ENCODE results near the gene AGTPBP1.

The AGTPBP1 gene

DNA sequence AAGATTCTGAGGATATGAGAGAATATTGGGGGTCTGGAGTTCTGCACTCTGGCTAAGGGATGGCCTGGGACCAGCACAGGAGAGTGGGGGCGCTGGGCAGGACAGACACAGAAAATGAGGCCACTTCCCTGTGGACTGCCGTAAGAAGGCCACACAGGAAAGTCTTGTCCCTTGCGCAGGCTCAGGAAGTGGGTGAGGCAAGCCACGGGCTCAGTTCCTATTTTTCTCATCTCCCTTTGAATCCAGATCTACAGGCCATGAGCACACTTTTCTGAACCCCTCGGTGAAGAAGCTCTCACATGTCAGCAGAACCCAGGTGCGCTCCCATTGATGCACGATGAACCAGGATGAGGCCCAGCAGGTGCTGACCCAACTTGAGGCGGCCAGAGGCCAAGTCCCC lies 207.4 kb downstream of the AGTPBP1 start:
- DNase-seq = no peak

DNA sequence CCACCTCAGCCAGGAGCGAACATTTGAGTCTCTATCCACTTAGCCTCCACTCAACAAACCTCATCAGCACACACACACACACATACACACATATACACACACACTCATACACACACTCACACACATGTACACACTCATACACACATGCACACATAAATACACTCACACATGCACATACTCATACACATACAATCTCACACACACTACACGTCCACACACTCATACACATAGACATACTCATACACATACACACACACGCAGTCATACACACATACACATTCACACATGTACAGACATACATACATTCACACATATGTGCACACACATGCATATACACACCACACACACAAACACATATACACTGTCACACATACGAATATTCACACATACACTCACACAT lies 208.2 kb downstream of the AGTPBP1 start:
- DNase-seq = no peak

DNA sequence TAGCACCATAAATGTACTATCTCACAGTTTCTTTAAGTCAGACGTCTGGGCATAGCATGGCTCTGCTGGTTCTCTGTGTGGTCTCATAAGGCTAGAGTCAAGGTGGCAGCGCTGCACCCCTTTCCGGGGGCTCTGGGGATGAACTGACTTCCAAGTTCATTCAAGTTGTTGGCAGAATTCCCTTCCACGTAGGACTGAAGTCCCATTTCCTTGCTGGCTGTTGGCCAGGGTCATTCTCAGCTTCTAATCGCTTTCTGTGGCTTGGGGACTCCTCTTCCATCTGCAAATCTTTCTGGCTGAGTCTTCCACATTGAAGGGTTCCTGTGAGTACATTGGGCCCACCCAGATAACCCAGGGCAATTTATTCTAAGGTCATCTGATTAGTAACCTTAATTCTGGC lies 211.0 kb downstream of the AGTPBP1 start:
- DNase-seq = no peak

DNA sequence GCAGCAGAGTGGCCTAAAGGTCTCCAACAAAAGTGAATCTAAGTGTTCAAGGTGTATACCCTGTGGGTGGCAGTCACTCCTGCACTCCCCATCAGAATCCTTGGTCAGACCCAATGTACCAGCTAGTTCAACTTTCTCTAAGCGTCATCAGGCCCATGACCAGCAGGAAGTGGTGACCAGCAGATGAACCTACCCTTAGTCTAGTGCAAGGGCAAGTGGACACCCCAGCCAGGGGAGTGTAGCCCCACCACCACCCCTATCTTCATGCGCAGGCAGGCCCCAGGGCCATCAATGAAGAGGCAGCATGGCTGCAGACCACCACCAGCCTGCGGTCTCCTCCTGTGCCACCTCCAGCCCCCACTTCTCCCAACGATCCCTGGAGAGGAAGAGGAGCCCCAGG lies 213.1 kb downstream of the AGTPBP1 start:
- no peak for DNase-seq

DNA sequence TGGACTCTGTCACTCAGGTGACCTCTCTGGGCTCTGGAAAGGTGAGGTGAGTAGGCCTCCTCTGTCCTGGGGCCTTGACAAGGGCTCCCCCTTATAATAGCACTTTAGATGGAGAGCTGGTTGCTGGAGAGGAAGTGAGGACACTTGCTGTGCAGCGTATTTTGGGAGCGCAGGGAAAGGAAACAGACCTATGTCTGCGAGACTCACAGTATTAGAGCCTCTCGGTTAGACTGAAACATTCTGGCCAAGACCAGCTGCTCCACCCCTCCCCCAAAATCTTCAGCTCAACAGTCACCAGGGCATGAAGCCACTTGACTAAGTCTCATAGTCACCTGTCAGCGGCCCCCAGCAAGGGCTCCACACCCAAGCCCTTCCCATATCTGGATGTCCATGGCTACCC lies 213.6 kb downstream of the AGTPBP1 start:
- no peak for DNase-seq

DNA sequence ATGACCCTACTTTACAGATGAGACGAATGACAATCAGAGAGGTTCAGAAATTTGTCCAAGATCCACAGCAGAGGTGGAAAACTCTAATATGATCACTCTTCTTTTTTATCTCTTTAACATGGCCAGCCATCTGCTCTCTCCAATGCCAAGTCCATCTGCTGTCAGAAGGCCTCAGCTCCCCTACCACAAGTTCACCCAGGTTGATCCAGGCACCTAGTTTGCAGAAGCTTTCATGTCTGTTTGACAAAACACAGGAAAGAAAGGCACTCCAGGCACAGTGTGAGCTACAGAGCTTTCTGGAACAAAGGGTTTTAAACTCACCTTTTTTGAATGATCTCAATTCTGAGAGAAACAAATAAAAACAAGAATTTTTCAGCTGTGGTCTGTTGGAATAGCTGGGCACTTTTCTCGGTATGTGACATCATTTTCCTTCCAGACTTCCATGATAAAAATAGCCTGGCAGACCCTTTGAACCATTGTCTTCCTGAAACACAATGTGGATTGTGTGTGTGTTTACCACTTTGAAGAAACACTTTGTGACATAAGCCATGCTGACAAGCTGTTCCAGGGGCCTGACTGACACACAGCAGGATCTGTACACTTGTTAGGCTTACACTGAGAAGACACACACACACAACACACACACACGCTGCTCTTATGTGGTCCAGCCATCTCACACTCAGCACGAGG lies 214.3 kb downstream of the AGTPBP1 start:
- DNase-seq = no peak

DNA sequence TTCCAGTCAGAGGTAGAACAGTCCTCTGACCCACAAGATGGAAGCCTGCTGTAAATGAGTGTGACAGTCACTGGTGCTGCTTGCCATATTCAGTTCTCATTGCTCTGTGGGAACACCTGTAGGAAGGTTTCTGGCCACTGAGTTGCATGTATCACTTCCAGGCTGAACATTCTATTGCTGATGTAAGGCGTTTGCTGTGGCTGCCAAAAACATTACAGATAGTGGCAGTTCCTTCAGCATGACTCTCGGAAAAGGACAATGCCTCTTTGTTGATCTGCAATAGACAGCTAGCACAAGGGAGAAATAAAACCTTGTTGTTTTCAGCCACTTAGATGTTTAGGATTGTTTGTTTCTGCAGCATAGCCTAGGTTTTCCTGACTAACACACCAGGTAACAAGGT lies 217.2 kb downstream of the AGTPBP1 start:
- DNase-seq = no peak

DNA sequence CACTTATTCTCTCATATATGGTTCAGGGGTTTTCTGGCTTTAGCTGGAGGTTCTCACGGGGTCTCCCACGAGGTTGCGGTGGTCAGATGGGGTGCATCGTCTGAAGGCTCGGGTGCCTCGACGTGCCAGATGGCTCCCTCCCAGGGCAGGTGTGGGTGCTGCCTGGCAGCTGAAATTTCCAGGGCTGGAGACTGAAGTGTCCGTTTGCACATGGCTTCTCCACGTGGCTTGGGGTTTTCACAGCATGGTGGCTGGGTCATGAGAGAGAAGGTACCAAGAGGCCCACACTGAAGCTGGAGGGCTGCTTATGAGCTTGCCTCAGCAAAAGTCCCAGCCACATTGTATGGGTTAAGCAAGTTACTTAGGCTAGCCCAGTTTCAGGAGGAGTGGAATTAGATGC lies 218.6 kb downstream of the AGTPBP1 start:
- no peak for DNase-seq

DNA sequence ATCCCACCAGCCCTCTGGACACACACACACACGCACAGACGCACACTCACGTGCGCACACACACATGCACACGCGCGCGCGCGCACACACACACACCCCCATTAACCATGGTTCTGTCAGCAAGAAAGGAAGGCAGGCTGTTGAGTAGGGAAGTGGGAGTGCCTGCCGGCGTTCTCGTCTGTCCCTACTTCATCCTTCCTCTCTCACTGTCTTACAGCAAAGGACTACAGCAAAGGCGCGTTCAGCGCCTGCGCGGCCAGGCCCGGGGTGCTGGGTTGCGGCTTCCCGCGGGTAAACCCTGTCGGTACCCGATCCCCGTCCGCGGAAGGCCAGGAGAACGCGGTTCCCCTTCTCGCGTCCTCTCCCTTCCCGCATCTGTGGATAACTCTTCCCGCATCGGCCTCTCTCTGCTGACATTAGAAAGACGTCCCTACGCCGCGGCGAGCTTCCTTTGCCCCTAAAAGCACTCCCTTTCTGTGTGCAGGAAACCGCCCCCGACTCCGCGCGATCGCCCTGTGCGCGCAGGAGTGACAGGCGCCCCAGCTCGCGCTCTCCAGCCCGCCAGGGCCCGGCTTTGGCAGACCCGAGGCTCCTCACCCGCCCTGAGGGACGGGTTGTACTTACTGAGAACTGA lies 219.2 kb downstream of the AGTPBP1 start:
- DNase-seq = peak; percentile 5 to 27

DNA sequence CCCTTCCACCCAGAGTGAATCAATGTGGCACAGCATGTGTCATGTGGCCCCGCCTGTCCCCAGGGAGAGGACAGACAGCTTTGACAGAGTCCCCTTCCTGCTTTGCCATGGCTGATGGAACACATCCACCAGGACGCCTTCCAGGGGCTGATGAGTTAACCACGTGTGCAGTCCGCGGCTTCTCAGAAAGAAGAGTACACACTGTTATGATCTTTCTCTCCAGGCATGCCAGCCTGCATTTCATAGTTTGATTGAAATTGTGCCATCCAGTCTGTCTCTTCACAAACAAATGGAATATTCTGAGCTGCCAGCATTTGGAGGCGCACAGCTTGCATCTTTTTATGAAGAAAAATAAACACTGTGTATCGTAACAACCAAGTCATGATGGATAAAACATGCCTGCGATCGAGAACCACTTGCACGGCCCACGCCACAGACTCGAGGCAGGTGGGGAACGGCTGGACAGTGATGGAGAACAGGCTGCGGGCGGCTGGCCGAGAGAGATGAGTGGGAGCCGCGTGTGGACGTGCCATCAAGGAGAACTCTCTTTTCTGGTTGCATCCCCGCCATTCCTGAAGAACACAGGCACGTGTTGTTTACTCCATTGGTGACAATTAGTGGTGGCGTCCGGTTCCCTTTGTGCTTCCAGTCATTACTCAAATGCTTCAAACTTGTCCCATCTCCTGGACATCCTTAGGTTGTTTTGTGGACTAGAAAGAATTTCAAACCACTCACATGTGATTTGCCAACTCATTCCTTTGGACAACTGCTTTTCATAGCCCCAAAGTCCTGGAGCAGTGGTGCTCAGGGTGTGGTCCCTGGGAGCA lies 220.2 kb downstream of the AGTPBP1 start:
- no peak for DNase-seq

DNA sequence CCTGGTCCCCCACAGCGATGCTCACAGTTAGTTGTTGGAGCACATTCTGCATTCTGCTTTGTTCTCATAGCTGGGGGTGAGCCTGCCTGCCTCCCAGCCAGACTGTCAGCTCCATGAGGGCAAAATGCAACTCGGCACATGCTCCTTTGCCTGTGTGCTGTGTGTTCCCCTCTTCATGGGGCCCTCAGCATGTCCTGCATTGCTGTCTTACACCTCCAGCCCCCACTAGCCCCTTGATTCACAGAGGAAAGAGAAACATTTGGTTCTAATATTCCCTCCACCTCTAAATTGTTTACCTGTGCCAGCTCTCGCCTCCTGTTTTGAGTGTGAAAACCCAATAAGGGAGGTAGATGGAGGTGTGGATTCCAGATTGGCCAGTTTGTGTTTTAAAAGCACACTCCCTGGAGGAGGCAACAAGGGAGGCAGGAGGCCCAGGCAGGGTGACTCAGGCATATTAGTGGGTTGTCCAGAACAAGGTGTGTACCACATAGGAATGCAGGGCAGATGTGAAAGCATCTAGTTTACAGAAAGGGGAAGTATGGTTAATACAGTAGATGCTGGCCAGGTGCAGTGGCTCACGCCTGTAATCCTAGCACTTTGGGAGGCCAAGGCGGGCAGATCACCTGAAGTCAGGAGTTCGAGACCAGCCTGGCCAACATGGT lies 224.6 kb downstream of the AGTPBP1 start:
- DNase-seq = no peak

DNA sequence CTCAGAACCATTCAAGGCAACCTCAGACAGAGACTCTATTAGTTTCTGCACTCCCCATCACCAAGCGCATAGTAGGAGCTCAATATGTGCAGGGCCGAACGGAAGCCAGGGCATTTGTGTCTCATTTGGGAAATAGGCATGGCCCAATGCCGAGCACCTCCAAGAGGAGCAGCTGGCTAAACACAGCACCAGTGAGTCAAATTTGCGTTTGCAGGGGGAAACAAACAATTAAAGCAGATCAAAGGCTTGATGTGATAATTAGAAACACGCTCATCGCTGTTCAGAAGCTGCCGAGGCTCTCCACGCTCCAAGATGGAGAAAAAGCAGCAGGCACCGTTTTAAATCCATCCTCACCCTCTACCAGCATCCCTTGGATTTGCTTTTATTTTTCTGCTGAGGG lies 225.3 kb downstream of the AGTPBP1 start:
- DNase-seq = no peak

DNA sequence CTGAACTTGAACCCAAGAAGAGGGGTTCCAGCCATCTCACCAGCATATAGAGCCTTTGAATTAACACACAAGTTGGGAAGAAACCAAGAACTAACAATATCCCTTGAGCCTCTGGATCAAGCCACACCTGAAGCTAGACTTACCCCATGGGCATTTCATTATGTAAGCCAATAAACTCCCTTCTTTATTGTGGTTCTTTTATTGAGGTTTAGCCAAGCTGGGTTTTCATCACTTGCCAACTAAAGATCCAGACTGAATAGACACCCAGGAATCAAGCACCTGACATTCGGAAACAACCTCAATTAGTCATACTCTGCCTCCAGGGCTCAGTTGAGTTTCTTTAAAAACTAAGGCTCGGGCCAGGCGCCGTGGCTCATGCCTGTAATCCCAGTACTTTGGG lies 226.7 kb downstream of the AGTPBP1 start:
- no peak for DNase-seq

DNA sequence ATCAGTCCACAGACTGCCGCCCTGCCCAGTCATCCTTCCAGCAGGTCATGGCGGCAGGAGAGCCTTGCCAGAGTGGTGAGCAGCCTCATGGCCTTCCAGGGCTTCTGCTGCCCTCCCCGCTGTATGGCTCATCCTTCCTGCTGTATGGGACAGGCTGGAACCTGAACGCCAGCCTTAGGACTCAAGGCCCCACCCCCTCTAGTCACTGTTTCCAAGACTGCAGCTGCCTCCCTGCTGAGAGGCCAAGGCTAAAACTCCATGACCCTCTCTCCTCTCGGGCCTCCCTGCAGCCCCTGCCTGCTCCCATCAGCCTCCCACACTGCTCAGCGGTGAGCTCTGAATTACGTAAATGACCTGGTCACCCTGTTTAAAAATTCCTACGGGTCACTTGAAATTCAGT lies 227.5 kb downstream of the AGTPBP1 start:
- no peak for DNase-seq

DNA sequence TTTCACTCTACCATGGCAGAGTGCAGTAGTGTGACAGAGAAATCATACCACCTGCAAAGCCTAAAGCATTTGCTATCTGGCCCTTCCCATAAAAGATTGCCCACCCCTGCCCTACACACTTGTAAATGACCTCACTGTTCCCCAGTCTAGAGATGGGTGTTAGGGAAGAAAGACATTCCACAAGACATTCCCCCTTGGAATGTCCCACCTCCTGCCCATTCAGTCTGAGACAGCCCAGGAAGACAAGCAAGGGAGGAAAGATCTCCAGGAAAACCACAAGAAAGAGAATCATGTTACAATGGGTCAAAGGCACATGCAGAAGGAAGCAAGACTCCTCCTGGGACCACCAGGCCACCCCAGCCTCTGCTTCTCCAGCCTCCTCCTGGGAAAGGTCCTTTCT lies 230.0 kb downstream of the AGTPBP1 start:
- no peak for DNase-seq

DNA sequence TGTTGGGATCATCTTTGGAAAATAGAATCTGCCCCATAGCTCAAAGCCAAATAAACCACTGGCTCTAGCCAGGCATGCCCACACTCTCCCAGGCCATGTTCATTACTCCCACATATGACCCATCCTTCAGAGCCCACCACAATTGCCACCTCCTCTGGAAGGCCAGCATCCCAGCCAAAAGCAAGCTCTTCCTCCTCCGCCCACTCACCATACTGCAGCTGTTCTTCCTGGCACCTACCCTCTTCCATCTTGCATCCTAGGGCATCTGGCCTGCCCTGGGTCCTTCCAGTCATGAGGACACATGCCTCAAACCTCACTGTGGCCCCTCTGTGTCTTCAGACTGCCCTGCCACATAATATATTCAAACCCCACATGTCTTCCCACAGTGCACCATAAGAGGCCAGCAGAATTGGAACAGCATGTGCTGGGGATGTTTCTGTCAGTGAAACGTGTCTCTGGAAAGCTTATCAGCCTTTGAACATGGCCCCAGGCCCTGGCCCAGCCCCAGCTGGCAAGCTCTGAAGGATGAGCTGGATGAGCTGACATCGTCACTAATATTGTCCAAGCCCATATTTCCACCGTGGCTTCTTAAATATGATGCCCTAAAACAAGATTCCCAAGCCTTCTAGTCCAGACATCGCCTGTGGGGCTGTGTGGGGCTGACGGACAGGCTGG lies 230.8 kb downstream of the AGTPBP1 start:
- DNase-seq = no peak

DNA sequence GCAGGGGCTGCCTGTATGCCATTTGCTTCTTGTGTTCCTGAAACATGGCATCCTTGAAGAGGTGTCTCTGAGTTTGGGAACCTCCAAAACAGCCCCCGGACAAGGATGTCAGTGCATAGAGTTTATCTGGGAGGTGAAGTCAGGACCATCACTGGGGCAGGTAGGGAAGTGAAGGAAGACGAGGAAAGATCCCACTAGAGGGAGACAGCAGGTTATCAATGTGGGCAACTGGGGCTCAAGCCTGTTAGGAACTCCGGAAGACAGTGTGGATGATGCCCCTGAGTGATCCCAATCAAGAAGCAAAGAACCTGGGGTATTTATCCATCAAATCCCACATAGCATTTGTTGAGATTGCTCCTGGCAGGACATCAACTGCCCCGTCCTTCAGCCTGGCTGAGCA lies 233.1 kb downstream of the AGTPBP1 start:
- DNase-seq = no peak

DNA sequence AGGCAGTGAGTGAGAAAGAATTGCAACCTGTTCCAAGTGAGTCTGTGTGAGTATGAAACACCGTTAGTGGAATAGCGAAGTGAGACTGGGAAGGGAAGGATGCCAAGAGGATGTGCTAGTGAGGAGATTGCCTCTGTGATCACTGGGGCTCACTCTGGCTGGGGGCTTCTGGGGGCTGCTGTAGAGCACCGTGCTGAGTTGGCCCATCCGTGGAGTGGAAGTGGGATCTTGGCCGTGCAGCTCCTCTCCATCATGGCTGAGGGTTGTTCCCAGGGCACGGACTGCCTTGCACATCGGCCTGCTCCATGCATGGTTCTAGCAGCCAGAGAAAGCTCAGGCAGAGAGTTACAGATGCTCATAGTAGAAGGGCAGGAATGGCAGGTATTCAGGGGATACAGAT lies 236.1 kb downstream of the AGTPBP1 start:
- no peak for DNase-seq

DNA sequence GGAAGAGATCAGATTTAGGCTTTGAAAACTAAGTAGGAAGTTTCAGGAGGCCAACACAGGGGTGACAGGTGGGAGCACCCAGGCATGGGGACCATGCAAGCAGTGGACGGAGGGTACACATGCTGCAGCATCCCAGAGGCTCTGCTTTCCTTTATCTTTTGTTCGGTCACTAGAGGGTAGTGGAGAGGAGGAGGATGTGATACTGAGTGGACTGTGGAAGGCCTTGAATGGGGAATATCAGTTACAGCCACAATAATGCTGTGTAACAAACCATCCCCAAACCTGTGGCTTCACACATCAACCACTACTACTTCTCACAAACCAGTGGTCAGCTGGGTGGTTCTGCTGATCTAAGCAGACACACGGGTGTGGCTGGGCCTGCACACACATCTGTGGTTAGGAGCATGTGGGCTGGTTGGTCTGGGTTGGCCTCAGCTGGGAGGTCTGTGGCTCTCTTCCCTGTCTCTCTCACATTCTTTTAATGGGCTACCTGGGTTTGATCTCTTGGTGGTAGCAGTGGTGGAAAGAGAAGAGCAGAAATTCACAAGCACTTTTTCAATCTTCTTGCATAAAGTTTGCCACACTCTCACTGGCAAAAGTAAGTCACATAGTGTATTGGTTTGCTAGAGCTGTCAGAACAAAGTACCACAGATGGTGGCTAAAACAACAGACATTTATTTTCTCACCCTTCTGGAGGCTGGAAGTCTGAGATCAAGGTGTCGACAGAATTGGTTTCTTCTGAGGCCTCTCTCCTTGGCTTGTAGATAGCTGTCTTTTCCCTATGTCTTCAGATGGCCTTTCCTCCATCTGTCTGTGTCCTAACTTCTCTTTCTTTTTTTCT lies 238.7 kb downstream of the AGTPBP1 start:
- no peak for DNase-seq

DNA sequence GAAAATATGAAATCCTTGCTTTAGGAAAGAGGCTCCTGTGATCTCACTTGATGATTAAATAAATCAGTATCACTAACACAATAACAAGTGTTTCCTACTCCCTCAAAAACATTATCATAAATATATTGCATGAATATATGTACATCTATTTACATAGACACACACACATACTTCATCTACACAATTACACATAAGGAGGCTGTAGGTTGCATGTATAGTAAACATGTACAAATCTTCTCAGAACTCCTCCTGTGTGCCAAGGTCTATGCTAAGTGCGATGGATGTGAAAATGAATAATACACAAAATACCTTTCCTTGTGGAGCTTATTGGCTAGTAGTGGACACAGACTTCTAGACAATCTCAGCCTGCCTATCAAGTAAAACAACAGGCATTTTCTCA lies 239.9 kb downstream of the AGTPBP1 start:
- no peak for DNase-seq

DNA sequence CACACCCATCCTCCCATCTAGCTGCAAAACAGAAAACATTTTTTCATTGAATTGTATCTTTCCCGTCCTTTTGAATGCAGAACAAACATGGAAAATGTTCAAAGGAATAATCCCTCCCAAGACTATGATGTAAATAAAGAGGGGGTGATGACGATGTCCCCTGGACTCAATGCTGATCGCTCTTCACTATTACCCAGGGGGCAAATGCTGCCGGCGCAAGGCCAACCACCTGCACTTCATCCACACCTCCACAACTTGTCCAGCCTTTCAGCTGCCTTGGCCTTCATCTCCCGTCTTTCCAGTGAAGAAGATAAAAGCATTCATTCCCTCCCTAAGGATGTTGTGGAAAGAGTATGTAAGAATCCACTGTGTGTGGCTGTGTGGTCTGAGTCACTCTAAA lies 240.3 kb downstream of the AGTPBP1 start:
- DNase-seq = no peak
